ENCODE data around the gene CTDSPL. TPM values are rescaled to one million over a fixed set of nuclear protein-coding genes. Genes with fewer than 3 reads are reported as not detected.

CTDSPL gene
- total and polyA plus RNA-seq, 2 of the 13 experiments (the other 11 are each of a cell fraction or from before 2014, with no cell fraction given) = 26.1 to 142 TPM

GRCh38 chr3:37986479-37987314 lies 125.0 kb downstream of the CTDSPL start (continued):
- TF ChIP-seq ARID2 (CRISPR knock-in tag; IDR thresholded peaks at IDR 0.05; ENCODE audit: borderline replicate concordance) (no peak), GPN1 (CRISPR knock-in tag; IDR thresholded peaks at IDR 0.05; ENCODE audit: borderline replicate concordance) (no peak), HMG20A (CRISPR knock-in tag; IDR thresholded peaks at IDR 0.05; ENCODE audit: borderline replicate concordance) (no peak; the same call in 1 of the 2 replicates), IRF1 (CRISPR knock-in tag; IDR thresholded peaks at IDR 0.05; ENCODE audit: low read depth) (no peak), POLR2AphosphoS5 (IDR thresholded peaks at IDR 0.05; ENCODE audit: low read depth, low read length) (no peak), ZNF333 (CRISPR knock-in tag; IDR thresholded peaks at IDR 0.05; ENCODE audit: borderline replicate concordance) (no peak), ZNF550 (CRISPR knock-in tag; IDR thresholded peaks at IDR 0.05; ENCODE audit: borderline replicate concordance) (no peak), RORA (CRISPR knock-in tag; IDR thresholded peaks at IDR 0.05) (no peak), MYC (CRISPR knock-in tag; IDR thresholded peaks at IDR 0.05; ENCODE audit: borderline replicate concordance) (no peak), ZNF7 (CRISPR knock-in tag; IDR thresholded peaks at IDR 0.05) (no peak), E2F5 (CRISPR knock-in tag; conservative IDR thresholded peaks at IDR 0.05) (no peak), PHB2 (IDR thresholded peaks at IDR 0.05; ENCODE audit: partially characterized antibody) (no peak), ETV5 (CRISPR knock-in tag; IDR thresholded peaks at IDR 0.05; ENCODE audit: borderline replicate concordance) (no peak; the same call in 1 of the 2 replicates), RELA (CRISPR knock-in tag; IDR thresholded peaks at IDR 0.05) (no peak), HNRNPK (IDR thresholded peaks at IDR 0.05; ENCODE audit: low read depth, low read length, poor library complexity, severe bottlenecking) (no peak), SALL2 (CRISPR knock-in tag; IDR thresholded peaks at IDR 0.05) (no peak), ATRX (CRISPR knock-in tag; IDR thresholded peaks at IDR 0.05; ENCODE audit: borderline replicate concordance) (no peak), ATF7-NPFF (CRISPR knock-in tag; IDR thresholded peaks at IDR 0.05; ENCODE audit: low read depth) (no peak), KLF15 (CRISPR knock-in tag; IDR thresholded peaks at IDR 0.05; ENCODE audit: borderline replicate concordance) (no peak), ZNF121 (CRISPR knock-in tag; IDR thresholded peaks at IDR 0.05) (no peak), ASH2L (IDR thresholded peaks at IDR 0.05; ENCODE audit: insufficient read length, low read depth, low read length) (no peak), LCORL (IDR thresholded peaks at IDR 0.05) (no peak), LCORL (CRISPR knock-in tag; IDR thresholded peaks at IDR 0.05) (no peak), ZNF547 (CRISPR knock-in tag; IDR thresholded peaks at IDR 0.05) (no peak), ZNF232 (CRISPR knock-in tag; IDR thresholded peaks at IDR 0.05; ENCODE audit: borderline replicate concordance) (no peak), WIZ (CRISPR knock-in tag; IDR thresholded peaks at IDR 0.05) (no peak)
- TF ChIP-seq, protein P1, sequence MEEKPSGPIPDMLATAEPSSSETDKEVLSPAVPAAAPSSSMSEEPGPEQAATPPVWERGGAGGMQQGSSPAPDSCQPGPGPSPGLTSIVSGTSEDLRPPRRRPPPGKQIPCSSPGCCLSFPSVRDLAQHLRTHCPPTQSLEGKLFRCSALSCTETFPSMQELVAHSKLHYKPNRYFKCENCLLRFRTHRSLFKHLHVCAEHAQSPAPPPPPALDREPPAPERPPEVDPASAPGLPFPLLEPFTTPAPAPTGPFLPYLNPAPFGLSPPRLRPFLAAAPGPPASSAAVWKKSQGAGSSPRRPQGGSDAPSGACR (CRISPR knock-in tag; IDR thresholded peaks at IDR 0.05) = no peak
- TF ChIP-seq, protein P2, sequence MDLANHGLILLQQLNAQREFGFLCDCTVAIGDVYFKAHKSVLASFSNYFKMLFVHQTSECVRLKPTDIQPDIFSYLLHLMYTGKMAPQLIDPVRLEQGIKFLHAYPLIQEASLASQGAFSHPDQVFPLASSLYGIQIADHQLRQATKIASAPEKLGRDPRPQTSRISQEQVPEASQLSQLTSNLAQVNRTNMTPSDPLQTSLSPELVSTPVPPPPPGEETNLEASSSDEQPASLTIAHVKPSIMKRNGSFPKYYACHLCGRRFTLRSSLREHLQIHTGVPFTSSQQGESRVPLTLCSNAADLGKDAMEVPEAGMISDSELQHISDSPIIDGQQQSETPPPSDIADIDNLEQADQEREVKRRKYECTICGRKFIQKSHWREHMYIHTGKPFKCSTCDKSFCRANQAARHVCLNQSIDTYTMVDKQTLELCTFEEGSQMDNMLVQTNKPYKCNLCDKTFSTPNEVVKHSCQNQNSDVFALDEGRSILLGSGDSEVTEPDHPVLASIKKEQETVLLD (CRISPR knock-in tag; IDR thresholded peaks at IDR 0.05; ENCODE audit: low read depth) = no peak

Data from HepG2 (cell line).